Left kidney (tissue), 8 donors: ENCODE data around the gene AFMID. TPM values are rescaled to one million over a fixed set of nuclear protein-coding genes. Genes with fewer than 3 reads are reported as not detected.
A peak's percentile ranks its signal among the peaks of the same experiment; 100 is the strongest.
"Not testable (repeated sequence)": the region's sequence is repeated elsewhere in the genome, so short reads cannot be mapped to it uniquely, and the experiment has no call there.

Source experiments
- DNase-seq: peaks from one replicate; pipeline ENCODE4 v3.0.0-alpha.2; 2013
- long read RNA-seq, 8 donors: transcript quantifications; one replicate each; lab custom pipeline, GENCODE V29; 2026
- polyA plus RNA-seq: library from polyadenylated mRNA; unstranded; fragments of 120-200 nt; gene quantifications from one replicate; pipeline ENCODE4 v1.2.1, GENCODE V29; 2013; ENCODE audit not compliant: insufficient read length

AFMID gene
- 73.2 TPM for polyA plus RNA-seq
- long read RNA-seq, donor 1, partial matches to known transcripts, result 0 of 20 reads
- long read RNA-seq, donor 1, other reads (novel, unspliced or antisense), result 15 of 20 reads
- long read RNA-seq, donor 2, partial matches to known transcripts, result 6 of 19 reads
- long read RNA-seq, donor 2, other reads (novel, unspliced or antisense), result 8 of 19 reads
- long read RNA-seq, donor 3, partial matches to known transcripts, result 0 of 7 reads
- long read RNA-seq, donor 3, other reads (novel, unspliced or antisense), result 5 of 7 reads
- long read RNA-seq, donor 4, partial matches to known transcripts, result 0 of 3 reads
- long read RNA-seq, donor 4, other reads (novel, unspliced or antisense), result 0 of 3 reads
- long read RNA-seq, donor 5, partial matches to known transcripts, result 0 of 21 reads
- long read RNA-seq, donor 5, other reads (novel, unspliced or antisense), result 16 of 21 reads
- long read RNA-seq, donor 6, partial matches to known transcripts, result 0 of 10 reads
- long read RNA-seq, donor 6, other reads (novel, unspliced or antisense), result 6 of 10 reads
- long read RNA-seq, donor 7, partial matches to known transcripts, result 0 of 16 reads
- long read RNA-seq, donor 7, other reads (novel, unspliced or antisense), result 12 of 16 reads
- long read RNA-seq, donor 8, partial matches to known transcripts, result 0 of 4 reads
- long read RNA-seq, donor 8, other reads (novel, unspliced or antisense), result 0 of 4 reads

- DNase-seq, result peak; percentile 97
Observed at GRCh38 chr17:78186692-78187595, at the start of gene AFMID, which contains the start of gene TK1. Gene AFMID, plus strand, starts transcription at chr17:78187362. Its CDS starts 9 bp downstream, at chr17:78187371. Gene TK1, minus strand, starts transcription at chr17:78187052. Its CDS starts 58 bp downstream, at chr17:78186994.

DNA sequence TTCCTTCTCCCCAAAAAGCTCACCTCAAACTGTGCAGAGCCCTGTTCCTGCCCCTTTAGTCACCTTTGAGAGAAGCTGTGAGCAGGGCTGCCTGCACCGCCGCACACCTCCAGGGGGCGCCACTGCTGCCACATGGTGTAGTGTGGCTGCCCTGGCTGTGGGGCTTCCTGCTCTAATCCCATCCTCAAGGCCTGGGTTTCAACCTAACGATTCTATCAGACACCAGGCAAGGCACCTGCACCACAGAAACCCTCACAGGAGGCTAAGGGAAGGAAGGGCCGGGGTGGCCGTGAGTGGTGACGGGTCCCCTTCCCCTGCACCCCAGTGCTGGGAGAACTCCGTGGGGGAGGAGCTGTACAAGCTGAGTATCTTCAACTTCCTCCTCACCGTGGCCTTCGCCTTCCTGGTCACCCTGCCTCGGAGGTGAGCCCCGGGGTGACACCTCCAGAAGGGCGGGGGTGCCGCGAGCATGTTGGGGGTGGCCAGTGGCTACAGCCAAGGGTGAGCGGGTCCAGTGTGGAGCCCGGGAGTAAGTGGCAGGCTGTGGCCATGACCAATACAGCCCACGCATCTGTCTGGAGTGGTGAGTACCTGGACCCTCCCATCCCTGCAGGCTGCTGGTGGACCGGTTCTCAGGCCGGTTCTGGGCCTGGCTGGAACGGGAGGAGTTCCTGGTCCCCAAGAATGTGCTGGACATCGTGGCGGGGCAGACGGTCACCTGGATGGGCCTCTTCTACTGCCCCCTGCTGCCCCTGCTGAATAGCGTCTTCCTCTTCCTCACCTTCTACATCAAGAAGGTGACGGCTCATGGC is 49.6 kb upstream of the AFMID start:
- no peak for DNase-seq

GRCh38 chr17:78138204-78139060 is 48.7 kb upstream of the AFMID start:
- no peak for DNase-seq

DNA sequence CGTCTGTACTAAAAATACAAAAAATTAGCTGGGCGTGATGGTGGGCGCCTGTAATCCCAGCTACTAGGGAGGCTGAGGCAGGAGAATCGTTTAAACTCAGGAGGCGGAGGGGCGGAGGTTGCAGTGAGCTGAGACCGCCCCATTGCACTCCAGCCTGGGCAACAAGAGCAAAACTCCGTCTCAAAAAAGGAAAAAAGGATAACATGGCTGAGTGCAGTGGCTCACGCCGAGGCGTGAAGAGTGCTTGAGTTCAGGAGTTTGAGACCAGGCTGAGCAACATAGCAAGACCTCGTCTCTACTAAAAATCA is 47.3 kb upstream of the AFMID start:
- not testable (repeated sequence) for DNase-seq

DNA sequence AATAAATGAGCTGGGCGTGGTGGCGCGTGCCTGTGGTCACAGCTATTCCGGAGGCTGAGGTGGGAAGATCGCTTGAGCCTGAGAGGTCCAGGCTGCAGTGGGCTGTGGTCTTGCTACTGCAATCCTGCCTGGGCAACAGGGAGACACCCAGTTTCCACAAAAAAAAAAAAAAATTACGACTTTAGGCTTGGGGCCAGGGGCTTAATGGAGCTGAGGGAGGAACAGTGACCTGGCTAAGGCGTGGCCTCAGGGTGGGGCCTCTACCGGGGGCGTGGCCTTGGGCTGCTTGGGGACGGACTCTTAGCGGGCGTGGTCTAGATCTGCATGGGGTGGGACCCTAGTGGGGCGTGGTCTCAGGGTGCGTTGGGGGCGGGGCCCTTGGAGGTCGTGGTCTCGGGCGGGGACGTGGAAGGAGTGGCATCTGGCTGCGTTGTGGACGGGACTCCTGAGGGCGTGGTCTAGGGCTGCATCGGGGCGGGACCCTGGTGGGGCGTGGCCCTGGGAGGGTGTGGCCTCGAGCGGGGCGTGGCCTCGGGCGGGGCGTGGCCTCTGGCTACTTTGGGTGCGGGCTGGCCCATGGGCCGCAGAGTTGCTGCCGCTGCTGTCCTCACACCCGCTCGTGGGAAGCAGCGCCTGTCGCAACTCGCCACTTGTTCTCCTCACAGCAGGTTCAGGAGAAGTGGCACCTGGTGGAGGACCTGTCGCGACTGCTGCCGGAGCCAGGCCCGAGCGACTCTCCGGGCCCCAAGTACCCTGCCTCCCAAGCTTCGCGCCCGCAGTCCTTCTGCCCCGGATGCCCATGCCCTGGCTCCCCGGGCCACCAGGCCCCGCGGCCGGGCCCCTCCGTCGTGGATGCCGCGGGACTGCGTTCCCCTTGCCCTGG is 46.8 kb upstream of the AFMID start:
- no peak for DNase-seq

DNA sequence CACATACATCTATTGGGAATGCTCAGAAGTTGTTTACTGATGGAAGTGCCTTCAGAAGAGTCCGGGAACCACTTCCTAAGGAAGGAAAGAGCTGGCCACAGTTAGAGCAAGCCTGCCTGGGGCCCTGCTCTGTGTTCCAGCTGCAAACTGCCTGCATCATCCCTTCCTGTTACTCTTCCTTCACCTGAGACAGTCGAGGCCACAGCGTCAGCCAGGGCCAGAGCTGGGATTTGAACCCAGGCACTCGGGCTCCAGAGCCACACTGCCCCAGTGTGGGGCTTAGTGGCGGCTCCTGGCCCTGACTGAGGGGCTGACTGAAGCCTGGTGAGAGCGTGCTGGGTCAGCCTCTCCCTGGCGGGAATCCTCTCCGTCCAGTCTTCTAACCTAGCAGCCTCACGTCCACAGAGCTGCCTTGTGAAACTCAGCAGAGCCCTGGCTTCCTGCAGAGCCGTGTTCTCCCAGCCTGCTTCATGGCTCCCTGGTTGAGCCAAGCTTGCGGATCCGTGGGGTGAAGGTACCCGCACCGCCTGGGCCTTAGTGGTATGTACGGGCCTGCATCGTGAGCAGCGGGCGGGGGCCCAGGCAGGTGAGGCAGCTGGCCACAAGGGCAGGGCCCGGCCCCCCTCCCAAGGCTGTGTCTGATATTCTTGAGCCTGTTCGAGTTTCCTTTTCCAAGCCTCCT is 45.6 kb upstream of the AFMID start:
- no peak for DNase-seq

DNA sequence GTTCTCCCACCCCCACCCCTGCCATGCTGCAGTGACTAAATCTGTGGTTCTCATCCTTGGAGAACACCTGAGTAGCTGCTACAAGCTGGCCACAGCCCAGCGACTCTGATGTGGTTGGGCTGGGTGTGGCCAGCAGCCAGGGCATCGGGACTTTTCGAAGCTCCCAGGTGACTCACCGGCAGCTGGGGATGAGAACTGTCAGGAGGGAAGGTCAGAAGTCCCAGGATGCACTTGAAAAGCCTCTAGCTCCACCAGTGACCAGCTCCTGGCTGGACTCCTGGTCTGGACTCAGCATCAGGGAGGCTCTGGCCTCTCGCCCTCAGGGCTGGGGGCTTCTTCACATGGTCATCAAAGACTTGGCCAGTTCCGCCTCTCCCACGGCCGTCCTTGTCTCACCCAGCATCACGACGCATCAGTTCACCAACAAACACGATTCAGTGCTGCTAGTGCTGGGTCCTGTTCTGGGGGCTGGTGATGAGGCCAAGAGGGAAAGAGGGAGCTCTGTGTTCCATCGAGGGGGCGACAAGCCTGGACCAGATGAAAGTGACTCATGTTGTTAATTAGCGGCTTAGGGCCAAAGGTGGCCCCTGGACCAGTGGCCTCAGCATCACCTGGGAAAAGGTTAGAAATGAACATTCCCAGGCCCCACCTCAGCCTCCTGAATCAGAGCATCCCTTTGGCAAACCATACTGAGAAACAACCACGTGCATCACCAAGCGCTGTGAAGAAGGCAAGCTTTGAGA is 44.9 kb upstream of the AFMID start:
- DNase-seq, result no peak

GRCh38 chr17:78143214-78144146 is 43.7 kb upstream of the AFMID start:
- no peak for DNase-seq

DNA sequence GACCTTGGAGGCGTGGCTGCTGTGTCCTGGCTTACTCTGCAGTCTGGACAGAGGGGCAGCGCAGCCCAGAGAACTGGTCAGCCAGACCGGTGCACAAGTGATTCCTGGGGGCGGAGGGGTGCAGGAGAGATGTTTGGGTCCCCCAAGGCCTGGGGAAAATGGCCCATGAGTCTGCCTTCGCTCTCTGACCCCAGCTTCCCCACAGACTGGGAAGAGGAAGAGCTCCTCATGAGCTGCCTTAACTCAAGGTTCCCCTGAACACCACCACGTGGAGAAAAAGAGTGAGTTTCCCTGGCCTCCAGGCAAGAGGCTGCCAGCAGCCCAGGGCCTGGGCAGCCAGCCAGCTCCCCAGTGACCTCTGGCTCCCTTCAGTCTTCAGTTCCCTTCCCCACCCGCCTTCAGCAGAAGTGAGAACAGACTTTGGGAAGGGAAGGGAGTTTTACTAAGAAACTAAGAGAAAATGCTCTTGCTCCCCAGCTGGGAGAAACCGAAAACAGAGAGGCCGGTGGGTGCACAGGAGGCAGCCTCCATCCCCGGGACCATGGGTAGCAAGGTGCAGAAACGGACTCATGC is 42.9 kb upstream of the AFMID start:
- peak; percentile 81 for DNase-seq

DNA sequence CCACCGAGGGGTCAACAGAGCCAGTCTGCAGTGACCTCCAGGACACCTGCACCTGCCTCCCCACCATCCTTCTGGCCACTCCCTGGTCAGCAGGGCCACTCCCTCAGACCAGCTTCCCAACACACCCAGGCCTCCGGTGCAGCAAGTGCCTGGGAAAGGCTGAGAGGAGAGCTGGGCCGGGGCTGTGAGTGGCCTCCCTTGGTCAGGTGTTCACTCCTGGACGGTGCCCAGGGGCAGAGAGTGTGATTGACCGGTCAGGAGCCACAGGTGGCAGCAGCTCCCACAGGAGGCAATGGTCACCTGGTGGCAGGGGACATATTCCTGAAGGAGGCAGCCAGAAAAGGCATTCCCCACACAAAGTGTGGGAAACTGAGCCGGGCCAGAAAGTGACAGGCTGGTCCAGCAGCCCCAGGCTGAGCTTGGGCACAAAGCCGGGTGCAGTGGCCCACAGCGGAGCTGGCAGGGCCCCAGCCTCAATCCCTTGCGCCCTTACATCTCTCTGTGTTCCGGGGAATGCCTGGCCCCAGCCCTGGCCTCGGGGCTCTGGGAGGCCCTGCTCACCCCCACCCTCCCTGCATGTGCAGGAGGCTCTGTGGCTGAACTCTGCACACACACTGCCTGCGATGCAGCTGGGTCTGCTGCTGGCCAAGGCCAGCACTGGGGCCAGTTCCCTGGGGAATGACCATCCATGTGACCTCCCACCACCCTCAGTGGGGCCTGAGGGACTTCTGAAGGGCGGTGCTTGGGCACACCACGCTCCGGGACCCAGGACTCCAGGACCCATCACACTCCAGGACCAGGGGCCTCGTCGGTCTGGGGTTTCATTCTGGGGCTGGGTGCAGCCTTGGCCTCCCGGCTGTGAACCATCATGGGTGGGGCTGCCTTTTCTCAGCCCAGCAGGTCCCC is 42.2 kb upstream of the AFMID start:
- no peak for DNase-seq

GRCh38 chr17:78146471-78146869 is 40.7 kb upstream of the AFMID start:
- no peak for DNase-seq

GRCh38 chr17:78146881-78147280 is 40.3 kb upstream of the AFMID start:
- no peak for DNase-seq

DNA sequence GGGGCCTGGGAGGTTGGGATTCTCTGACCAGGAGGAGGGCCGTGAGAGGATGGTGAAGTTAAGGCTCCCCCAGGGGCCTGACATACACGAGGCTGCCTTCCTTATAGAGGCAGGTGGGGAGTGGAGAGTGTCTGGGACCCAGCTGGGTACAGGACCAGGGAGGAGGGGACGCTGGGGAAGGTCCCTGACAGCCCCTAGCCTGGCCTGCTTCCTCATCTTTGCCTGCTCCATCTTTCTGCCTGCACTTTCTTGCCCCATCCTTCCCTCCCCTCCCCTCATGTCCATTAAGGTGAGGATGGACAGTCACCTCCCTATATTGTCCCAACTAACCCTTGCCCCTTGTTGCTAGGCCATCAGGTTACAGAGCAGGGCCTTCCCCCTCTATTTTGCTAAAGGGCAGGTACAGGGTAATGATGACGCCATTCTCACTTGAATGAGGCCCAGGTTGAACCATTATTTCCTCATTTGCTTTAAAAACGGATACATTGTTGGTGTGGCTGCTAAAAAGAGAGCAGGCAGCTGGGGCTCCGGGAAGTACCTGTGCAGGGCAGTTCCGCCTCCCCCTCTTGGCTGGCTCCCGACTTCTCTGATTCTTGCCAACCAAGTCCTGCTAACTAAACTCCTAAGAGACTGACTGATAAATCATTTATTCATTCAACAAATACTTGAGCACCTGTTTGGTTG is 39.7 kb upstream of the AFMID start:
- DNase-seq, result no peak

DNA sequence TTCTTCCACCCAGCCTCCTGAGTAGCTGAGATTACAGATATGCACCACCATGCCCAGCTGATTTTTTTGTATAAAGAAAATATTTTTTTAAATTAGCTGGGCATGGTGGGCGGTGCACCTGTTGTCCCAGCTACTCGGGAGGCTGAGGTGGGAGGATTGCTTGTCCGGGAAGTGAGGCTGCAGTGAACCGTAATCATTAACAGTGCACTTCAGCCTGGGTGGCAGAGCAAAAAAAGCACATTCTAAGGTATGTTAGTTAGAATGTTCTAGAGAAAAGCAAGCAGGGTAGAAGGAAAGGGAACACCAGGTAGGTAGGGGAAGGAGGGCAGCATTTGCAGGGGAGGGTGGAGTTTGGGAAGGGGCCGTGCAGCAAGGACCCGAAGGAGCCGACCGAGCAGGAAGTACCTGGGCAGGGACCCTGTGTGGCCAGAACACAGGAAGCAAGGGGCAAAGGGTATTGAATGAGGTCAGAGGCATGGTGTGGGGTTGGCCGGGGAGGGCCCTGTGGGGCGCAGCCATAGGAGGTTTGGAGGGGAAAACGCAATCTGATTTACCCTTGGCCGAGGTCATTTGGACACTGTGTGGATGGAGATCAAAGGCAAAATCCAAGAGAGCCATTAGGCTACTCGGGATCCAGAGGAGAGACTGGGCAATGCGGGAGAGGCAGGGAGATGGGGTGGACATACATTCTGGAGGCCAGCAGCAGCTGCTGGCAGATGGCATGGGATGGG is 38.7 kb upstream of the AFMID start:
- DNase-seq, result no peak
